Measurements from ENCODE around the gene ENGASE.

ENGASE gene

GRCh38 chr17:79090443-79091225 lies 16.0 kb downstream of the ENGASE start:
- no peak for DNase-seq (ENCODE audit: insufficient read length, low spot score)
- no peak for FAIRE-seq
- TF ChIP-seq, protein P1, sequence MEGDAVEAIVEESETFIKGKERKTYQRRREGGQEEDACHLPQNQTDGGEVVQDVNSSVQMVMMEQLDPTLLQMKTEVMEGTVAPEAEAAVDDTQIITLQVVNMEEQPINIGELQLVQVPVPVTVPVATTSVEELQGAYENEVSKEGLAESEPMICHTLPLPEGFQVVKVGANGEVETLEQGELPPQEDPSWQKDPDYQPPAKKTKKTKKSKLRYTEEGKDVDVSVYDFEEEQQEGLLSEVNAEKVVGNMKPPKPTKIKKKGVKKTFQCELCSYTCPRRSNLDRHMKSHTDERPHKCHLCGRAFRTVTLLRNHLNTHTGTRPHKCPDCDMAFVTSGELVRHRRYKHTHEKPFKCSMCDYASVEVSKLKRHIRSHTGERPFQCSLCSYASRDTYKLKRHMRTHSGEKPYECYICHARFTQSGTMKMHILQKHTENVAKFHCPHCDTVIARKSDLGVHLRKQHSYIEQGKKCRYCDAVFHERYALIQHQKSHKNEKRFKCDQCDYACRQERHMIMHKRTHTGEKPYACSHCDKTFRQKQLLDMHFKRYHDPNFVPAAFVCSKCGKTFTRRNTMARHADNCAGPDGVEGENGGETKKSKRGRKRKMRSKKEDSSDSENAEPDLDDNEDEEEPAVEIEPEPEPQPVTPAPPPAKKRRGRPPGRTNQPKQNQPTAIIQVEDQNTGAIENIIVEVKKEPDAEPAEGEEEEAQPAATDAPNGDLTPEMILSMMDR (IDR thresholded peaks at IDR 0.05; ENCODE audit: insufficient read depth, missing control alignments) = no peak

GRCh38 chr17:79091226-79091670 lies 16.6 kb downstream of the ENGASE start:
- TF ChIP-seq, protein P1 (IDR thresholded peaks at IDR 0.05; ENCODE audit: insufficient read depth, missing control alignments) = no peak
- FAIRE-seq = no peak
- no peak for DNase-seq (ENCODE audit: insufficient read length, low spot score)

DNA sequence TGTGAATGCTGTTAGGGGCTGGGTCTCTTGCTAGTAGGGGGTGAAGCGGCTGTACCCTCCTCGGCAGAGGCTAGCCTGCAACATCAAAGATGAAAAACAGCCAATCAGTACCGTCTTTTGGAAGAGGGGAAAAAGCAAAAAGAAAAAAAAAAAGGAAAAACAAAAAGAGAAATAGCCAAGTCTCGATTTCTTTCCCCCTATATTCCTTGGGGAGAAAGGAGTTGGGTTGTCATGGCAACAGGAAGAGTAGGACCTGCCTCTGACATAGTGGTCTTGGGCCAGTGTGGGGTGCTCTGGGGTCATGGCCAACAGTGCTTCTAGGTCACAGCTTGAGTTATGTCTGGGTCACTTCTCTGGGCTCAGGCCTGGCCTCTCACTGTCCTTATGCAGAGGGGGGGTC lies 17.9 kb downstream of the ENGASE start:
- no peak for FAIRE-seq
- TF ChIP-seq, protein P1 (IDR thresholded peaks at IDR 0.05; ENCODE audit: insufficient read depth, missing control alignments) = no peak
- no peak for DNase-seq (ENCODE audit: insufficient read length, low spot score)

GRCh38 chr17:79093270-79093669 lies 18.6 kb downstream of the ENGASE start:
- TF ChIP-seq, protein P1 (IDR thresholded peaks at IDR 0.05; ENCODE audit: insufficient read depth, missing control alignments) = no peak
- FAIRE-seq (no peak), DNase-seq (ENCODE audit: insufficient read length, low spot score) (no peak)

DNA sequence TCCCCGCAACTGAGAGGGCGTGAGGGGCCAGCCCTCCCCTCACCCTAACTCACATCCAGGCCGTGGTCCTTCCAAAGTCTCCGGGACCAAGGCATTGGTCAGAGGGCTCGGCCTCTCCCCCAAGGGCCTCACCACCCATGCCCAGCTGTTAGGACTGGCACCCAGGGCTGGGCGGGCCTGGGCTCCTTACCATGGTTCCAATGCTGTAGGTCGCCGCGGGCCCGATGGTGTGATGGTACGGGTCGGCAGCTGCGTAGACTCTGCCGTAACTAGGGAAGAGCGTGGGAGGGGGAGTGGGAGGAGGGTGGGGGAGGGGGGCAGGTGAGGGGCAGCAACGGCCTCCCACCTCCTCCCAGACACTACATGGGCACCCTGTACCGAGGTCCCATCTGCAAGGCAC lies 19.6 kb downstream of the ENGASE start:
- FAIRE-seq (no peak), DNase-seq (ENCODE audit: insufficient read length, low spot score) (no peak)
- TF ChIP-seq, protein P1 (IDR thresholded peaks at IDR 0.05; ENCODE audit: insufficient read depth, missing control alignments) = no peak

DNA sequence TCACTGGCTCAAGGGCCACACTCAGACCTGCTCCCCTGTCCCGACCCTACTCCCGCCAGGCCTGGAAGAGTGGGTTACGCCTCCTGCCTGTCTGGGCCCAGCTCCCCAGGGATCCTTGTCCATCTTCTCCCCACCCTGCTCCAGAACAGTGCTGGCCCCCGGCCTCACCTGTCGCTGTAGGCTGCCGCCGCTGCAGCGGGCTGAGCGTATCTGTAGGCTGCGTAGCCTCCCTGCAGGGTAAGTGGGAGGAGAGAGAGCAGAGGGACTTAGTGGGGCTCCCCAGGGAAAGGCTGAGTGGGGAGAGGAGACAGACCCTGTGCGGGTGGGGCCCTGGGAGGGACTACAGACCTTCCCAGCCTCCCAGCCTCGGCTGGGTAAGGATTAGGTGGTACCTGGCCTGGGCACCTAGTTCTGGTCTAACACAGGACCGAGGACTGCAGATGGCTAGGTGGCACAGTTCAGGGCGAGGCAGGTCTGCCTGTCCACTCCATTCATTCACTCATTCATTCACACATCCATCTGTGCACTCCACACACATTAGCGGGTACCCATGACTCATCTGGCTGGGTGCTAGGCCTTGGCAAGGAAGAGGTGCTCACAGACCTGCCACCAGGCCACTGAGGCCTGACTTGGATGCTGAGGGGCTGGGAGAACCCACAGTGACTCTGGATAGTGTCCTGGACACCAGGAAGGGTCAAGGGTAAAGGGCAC lies 20.9 kb downstream of the ENGASE start:
- FAIRE-seq (no peak), DNase-seq (ENCODE audit: insufficient read length, low spot score) (no peak)
- TF ChIP-seq, protein P1 (IDR thresholded peaks at IDR 0.05; ENCODE audit: insufficient read depth, missing control alignments) = no peak

GRCh38 chr17:79096477-79096876 lies 21.9 kb downstream of the ENGASE start:
- no peak for FAIRE-seq
- TF ChIP-seq, protein P1 (IDR thresholded peaks at IDR 0.05; ENCODE audit: insufficient read depth, missing control alignments) = no peak
- no peak for DNase-seq (ENCODE audit: insufficient read length, low spot score)

Measured in D721Med (cell line).